ENCODE measurements around the gene CISD3.

CISD3 gene

DNA sequence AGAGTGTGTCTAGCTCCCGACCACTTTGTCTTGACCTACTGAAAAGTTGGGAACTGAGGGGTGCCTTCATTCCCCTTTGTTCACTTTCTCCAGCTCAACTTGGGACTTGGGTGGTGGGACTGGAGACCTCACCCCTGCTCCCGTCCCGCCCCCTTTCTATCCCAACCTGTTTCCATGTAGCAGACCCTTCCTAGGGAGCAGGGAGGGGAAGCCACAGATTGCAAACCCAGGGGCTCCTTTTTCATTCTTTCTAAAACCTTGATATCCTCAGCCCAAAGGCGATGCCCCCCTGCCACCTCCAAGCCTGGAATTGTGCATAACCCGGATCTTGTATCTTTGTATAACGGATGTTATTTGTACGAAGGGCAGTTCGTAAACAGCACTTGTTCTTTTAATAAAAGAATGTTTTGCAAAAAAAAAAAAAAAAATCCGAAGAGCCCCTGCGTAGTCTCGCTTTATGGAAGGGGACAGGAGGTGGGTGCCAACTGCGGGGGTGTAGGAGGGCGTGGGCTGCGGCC is 714 bp upstream of the CISD3 start:
- TF ChIP-seq GATA2 (IDR thresholded peaks at IDR 0.05; ENCODE audit: low read depth, low read length) (no peak), GATA3 (IDR thresholded peaks at IDR 0.05; ENCODE audit: low read depth, low read length) (no peak)

DNA sequence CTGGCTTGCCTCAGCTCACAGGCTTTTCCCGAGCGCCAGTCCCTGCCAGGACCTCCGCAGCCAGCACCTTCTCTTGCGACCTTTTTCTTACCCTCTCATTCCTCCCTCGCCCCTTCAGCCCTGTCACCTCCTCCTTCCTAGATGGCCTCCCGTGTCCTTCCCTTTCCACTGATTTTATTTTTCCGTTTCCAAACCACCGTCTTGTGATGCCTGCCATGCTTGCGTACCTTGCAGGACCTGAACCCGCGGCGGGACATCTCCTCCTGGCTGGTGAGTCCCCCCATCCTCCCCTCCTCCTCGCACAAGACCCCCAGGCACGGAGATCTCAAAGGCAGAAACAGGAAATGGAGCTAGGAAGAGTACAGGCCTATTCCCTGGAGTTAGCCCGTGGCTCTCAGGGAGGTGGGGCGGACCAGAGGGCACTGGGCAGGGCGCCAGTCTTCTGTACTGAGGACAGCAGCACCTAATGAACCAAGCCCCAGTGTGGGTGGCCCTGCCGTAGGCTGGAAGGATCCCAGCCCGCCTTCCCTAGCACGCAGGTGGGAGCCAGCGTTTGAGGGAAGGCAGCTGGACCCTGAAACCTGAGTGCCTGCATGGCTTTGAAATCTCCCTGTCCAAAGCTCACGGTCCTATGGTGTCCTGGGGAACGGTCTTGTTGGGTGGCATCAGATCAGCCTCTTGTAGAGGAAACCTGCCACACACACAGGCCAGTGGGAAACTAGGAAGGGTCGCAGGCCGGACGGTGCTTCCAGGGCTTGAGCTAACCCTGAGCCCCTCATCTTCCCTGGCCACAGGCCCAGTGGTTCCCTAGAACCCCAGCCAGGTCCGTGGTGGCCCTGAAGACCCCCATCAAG is 612 bp downstream of the CISD3 start:
- no peak for TF ChIP-seq GATA2 (IDR thresholded peaks at IDR 0.05; ENCODE audit: low read depth, low read length)
- no peak for TF ChIP-seq GATA3 (IDR thresholded peaks at IDR 0.05; ENCODE audit: low read depth, low read length)

DNA sequence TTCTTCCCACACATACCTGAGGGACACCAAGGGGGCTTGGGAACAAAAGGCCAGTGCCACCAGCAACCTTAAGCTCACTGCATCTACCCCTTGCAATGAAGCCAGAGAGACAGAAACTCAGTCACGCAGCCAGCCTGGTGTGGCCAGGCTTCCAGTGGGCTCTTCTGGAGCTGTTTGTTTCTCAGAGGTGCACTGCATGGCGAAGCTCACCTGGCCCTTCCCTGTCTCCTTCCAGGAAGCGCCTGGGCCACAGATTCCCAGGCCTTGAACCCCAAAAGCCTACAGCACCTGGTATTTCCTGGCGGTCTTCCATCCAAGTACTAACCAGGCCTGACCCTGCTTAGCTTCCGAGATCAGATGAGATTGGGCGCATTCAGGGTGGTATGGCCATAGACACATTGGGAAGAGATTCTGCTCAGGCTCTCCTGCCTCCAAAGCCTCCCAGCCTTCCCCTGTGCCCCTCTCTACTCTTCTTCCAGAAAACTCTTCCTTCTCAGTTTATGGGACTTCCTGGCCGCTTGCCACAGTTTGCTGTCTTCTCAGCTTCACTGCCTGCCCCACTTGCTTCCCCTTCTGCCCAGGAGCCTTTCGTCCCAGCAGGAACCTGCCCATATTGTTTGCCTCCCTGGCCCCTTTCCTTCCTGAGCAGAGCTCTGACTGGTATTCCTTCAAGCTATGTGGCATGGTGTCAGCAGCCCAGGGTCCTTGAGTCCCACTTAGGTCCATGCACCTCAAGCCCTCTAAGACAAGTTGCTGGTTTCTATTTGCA is 1.6 kb downstream of the CISD3 start:
- TF ChIP-seq GATA3 (IDR thresholded peaks at IDR 0.05; ENCODE audit: low read depth, low read length) (no peak), GATA2 (IDR thresholded peaks at IDR 0.05; ENCODE audit: low read depth, low read length) (no peak)

DNA sequence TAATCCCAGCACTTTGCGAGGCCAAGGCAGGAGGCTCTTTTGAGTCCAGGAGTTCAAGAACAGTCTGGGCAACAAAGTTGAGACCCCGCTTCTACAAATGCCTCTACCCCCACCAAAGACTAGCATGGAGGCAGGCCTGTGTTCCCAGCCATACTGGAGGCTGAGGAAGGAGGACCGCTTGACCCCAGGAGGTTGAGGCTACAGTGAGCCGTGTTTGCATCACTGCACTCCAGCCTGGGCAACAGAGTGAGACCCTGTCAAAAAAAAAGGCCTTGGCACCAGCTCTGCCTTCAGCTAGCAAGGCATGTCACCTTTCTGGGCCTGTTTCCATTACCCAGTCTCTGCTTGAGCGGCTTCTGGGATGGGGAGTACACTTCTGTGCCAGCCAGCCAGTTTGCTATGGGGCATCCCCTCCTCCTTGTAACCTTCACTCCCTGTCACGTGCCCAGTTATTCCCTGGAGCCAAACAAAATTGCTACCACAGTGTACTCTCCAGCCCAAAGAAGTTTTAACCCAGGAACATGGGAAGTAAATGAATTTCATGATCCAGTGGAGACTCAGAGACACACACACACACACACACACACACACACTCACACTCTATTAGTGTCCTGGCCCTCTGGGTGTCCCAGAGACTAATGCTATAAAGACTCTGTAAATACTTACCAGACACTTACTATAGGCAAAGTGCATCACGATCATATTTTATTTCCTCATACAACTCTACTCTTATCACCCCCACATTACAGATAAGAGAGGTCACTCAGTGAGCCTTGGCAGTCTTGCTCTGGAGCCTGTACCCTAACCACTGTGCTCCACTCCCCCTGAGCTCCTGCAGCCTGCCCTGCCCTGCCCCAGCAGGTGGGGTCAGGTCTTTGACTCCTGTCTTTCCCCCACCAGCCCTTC is 2.5 kb downstream of the CISD3 start:
- TF ChIP-seq GATA2 (IDR thresholded peaks at IDR 0.05; ENCODE audit: low read depth, low read length) (no peak), GATA3 (IDR thresholded peaks at IDR 0.05; ENCODE audit: low read depth, low read length) (no peak)

DNA sequence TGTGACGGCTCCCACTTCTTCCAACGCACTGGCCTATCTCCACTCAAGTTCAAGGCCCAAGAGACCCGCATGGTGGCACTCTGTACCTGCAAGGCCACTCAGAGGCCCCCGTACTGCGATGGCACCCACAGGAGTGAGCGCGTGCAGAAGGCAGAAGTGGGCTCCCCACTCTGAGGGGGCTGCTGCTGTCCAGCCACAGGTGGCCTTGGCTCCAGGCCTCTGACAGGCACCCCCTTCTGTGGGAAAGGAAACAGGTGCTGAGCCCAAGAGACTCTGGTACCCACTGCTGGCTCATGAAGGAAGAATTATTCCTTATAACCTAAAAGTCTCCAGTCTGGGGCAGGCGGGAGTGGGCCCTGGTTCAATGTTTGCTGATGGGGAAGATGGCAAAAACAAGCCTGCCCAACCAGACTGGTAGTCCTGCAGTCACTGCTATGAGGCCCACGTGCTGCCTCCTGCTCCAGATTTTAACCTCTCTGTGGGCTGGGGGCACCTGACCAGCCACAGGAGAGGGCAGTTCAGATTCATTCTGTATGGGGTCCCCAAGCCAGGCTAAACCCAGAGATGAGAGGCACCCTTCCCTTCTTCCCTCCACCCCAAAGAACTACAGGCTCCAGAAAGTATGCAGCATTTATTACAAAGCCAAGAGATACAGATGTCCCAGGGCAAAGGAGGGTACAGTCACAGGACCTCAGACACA is 3.3 kb downstream of the CISD3 start:
- no peak for TF ChIP-seq GATA2 (IDR thresholded peaks at IDR 0.05; ENCODE audit: low read depth, low read length)
- no peak for TF ChIP-seq GATA3 (IDR thresholded peaks at IDR 0.05; ENCODE audit: low read depth, low read length)

DNA sequence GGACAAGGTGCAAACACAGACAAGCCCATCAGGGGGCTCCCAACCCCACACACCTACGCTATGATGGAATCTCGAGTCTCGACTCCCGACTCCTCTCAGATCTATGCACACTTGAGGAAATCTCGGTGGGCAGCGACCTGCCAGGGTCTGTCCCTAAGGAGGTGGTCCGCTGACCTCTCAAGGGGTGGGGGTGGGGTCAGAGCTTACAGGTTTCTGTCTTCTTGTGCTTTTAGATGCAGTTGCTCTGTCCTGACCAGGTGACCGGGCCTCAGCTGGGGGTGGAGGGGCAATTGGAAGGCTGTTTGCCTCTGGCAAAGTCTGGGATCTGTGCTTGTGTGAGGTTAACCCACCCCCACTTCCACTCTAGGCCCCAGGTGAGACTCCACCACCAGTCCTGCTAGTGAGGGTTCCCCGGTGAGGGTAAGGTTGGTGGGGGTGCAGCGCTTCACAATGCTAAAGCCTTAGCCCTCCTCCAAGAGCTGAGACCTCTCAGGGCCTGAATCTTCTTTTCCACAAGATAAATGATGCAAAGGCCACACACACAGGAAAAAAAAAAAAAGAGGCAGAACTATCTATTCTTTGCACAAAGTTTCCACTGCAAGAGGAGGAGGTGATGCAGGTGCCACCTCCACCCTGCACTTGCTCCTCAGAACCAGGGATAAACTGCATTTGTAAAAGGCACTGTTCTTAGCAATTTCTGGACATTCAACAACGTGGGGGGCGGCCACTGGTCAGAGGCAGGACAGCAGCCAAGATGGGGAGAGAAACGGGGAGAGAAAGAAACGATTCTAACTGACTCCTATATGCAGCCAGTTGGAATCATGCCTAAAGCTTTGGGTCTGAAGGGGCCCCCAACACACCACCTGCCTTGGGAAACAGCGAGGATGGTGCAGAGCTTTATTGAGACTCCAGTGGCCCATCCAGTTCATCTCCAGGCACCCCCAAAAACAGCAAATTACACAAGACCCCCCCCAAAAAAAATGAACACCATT is 4.1 kb downstream of the CISD3 start:
- TF ChIP-seq GATA3 (IDR thresholded peaks at IDR 0.05; ENCODE audit: low read depth, low read length) (no peak), GATA2 (IDR thresholded peaks at IDR 0.05; ENCODE audit: low read depth, low read length) (no peak)

DNA sequence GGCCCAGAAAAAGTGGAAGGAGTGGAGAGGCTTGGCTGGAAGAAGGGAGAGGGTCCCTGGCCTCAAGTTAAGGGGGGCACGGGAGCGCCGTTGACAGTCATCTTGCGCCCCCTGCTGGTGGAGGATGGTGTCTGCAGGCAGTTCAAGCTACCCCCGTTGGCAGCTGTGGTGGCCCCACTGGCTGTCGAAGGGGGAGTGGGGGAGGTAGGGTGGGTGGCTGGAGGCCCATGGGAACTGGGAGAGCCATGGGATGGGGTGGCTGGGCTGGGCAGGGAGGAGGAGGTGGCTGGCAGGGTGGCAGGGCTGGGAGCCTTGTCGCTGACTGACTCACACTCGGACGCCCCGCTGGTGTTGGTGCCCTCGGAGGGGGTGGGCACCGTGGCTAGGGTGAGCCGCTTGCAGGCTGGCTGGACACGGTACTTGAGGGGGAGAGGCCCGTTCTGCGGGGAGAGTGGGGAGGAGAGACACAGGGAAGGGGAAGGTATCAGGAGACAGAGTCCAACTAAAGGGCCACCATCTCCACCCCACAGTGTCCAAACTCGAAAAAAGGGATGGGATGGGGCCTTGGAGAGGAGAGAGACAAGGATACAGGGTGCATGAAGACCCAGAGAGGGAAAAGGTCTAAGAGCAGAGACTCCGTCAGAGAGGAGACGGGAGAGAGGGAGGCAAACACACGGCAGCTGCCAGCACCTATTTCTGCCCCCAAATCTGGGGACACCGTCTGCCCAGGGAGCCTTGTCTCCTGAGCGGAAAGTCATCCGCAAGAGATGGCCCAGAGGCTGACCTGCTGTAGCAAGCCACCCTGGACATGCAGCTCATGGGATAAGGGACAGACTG is 5.2 kb downstream of the CISD3 start:
- TF ChIP-seq GATA3 (IDR thresholded peaks at IDR 0.05; ENCODE audit: low read depth, low read length): no peak

DNA sequence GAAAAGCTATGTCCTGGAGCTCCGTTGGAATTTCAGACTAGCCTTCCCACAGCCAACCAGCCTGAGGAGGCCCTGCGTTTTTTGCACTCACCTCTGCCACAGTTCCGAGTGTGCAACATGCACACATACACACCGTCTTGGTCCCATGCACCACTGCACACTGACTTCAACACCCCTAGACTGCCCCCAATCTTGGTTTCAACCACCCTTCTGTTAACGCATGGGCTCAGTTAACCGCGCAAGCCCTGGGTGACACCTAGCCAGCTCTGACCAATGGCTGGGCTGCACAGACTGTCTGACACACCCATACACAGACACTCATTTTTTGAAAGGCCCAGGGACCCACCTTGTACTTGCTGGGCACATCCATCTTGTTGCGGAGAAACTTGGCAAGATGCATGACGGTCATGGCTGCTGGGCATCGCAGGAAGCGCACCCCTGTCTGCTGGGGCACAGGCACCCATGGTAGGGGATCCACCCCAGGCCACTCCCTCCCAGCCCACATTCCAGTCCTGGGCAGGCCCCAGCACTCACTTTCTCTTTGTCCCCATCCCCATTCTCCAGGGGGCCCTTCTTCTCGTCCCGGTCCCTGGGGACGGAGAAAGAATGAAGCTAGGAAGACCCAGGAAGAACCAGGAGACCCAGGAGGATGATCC is 8.0 kb downstream of the CISD3 start:
- TF ChIP-seq GATA3 (IDR thresholded peaks at IDR 0.05; ENCODE audit: low read depth, low read length) (no peak), GATA2 (IDR thresholded peaks at IDR 0.05; ENCODE audit: low read depth, low read length) (no peak)

DNA sequence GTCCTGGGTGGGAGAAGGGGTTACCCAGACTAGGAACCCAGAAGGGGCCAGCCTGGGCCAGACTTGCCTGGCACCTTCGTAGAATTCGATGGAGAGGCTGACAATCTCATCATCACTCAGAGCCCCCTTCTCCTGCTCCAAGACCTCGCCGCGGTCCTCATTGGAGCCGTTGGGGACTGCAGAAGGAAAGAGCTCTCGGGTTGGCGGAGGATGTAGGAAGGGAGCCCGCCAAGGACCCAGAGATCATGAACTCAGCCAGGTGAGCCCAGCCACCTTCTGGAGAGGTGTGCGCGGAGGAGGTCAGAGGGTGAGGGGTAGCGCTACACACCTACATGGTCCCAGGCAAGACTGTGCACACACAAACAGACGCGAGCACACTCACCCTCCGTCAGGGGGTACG is 8.5 kb downstream of the CISD3 start:
- no peak for TF ChIP-seq GATA3 (IDR thresholded peaks at IDR 0.05; ENCODE audit: low read depth, low read length)
- TF ChIP-seq GATA2 (IDR thresholded peaks at IDR 0.05; ENCODE audit: low read depth, low read length): no peak

DNA sequence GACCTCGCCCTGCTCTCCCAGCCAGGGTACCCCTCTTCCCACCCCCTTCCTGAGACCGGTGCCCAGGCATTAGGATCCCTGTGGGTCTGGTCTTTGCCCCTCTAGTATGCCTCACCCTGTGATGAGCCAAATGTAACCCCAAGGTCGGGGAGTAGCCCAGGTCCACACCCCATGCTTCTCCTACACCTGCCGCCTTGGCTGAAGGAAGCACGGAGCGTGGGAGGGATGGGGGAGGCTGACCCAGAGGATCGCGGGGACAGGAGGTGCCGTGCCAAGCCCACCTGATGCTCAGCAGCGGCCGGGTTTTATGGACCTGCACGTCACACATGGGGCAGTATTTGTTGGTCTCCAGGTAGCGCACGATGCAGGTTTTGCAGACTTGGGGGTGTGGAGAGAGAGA is 9.2 kb downstream of the CISD3 start:
- TF ChIP-seq GATA3 (IDR thresholded peaks at IDR 0.05; ENCODE audit: low read depth, low read length) (no peak), GATA2 (IDR thresholded peaks at IDR 0.05; ENCODE audit: low read depth, low read length) (no peak)

DNA sequence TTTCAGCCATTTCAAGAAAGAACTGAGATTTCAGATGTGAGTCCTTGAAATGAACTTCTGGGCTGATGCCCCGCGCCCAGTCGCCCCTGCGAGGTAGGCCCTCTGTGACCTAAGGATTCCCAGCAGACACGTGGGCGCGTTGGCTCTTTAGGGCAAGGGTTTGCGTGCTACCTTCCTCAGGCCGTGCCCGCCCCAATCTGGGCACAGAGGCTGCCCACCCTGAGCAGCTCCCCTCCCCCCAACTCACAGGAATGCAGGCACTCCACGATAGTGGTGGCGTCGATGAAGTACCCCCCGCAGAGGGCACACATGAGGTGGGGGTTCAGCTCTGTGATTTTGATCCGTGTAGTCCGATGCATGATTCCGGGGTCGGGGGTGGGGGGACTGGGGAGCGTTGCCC is 9.9 kb downstream of the CISD3 start:
- no peak for TF ChIP-seq GATA3 (IDR thresholded peaks at IDR 0.05; ENCODE audit: low read depth, low read length)
- no peak for TF ChIP-seq GATA2 (IDR thresholded peaks at IDR 0.05; ENCODE audit: low read depth, low read length)
